IMR-90 (cell line): ENCODE data around the gene FST. TPM values are rescaled to one million over a fixed set of nuclear protein-coding genes. Genes with fewer than 3 reads are reported as not detected.

Experiments
- ATAC-seq: fragments of 200-7000 bp; cut with Tn5 transposase; 2 replicates; pipeline ENCODE4 v1.9.1; 2020; ENCODE audit warnings: low read depth, mild to moderate bottlenecking, moderate library complexity
- BruUV-seq: library from RNA; stranded (reverse); fragments of 400-500 nt; replicated peaks from 2 replicates; lab custom pipeline; 2021; lab: Mats Ljungman, UMichigan
- CTCF ChIA-PET: fragments of 300-600 bp; formaldehyde crosslinking; extraction: SDS; loops from one replicate; lab custom pipeline; 2021; ENCODE audit warnings: antibody characterized with exemption; lab: Yijun Ruan, JAX
- POLR2A ChIA-PET: fragments of 300-600 bp; sonication (Branson Sonifier 250); formaldehyde crosslinking; loops from one replicate; lab custom pipeline; 2022; ENCODE audit warnings: antibody characterized with exemption; ENCODE audit not compliant: unreplicated experiment; lab: Charles Lee
- DNase-seq: peaks from one replicate; pipeline ENCODE4 v3.0.0; 2013
- H2AFZ ChIP-seq: replicated peaks from 2 replicates; pipeline ENCODE3; 2013; ENCODE audit warnings: low read length, mild to moderate bottlenecking; ENCODE audit not compliant: poor library complexity
- H2AK5ac ChIP-seq: 2 replicates; pipeline ENCODE4 v1.6.1; 2013; ENCODE audit warnings: low read depth, low read length, inconsistent platforms
- H2AK9ac ChIP-seq: replicated peaks from 2 replicates; pipeline ENCODE3; 2013; ENCODE audit warnings: mild to moderate bottlenecking, low read depth, low read length, moderate library complexity; ENCODE audit not compliant: poor library complexity
- H2BK120ac ChIP-seq: 2 replicates; pipeline ENCODE4 v1.6.1; 2013; ENCODE audit warnings: low read depth, low read length, inconsistent platforms
- H2BK15ac ChIP-seq: 3 replicates; pipeline ENCODE4 v1.6.1; 2013; ENCODE audit warnings: low read depth, low read length, inconsistent platforms
- H2BK20ac ChIP-seq: 2 replicates; pipeline ENCODE4 v1.6.1; 2013; ENCODE audit warnings: low read depth, mild to moderate bottlenecking, inconsistent platforms, low read length, moderate library complexity
- H2BK5ac ChIP-seq: 2 replicates; pipeline ENCODE4 v1.6.1; 2013; ENCODE audit warnings: mild to moderate bottlenecking, low read depth, low read length, inconsistent platforms; ENCODE audit not compliant: poor library complexity, severe bottlenecking
- H3K14ac ChIP-seq: replicated peaks from 2 replicates; pipeline ENCODE4 v1.6.1; 2013; ENCODE audit warnings: low read depth, low read length, inconsistent platforms
- H3K18ac ChIP-seq: 2 replicates; pipeline ENCODE4 v1.6.1; 2013; ENCODE audit warnings: low read depth, low read length, control low read depth
- H3K23ac ChIP-seq: 2 replicates; pipeline ENCODE4 v1.6.1; 2013; ENCODE audit warnings: low read depth, low read length, inconsistent platforms
- H3K27ac ChIP-seq: 2 replicates; pipeline ENCODE4 v1.5.1; 2013; ENCODE audit warnings: mild to moderate bottlenecking, control low read depth, low read length; ENCODE audit not compliant: insufficient read depth
- H3K27me3 ChIP-seq: 2 replicates; pipeline ENCODE4 v1.6.1; 2013; ENCODE audit warnings: low read length; ENCODE audit not compliant: control insufficient read depth, insufficient read depth
- H3K36me3 ChIP-seq: 2 replicates; pipeline ENCODE4 v1.6.1; 2013; ENCODE audit warnings: low read length, mixed read lengths; ENCODE audit not compliant: control insufficient read depth, insufficient read depth
- H3K4ac ChIP-seq: 2 replicates; pipeline ENCODE4 v1.6.1; 2013; ENCODE audit warnings: low read depth, low read length, inconsistent platforms
- H3K4me1 ChIP-seq: 2 replicates; pipeline ENCODE4 v1.6.1; 2013; ENCODE audit warnings: low read length, mixed read lengths; ENCODE audit not compliant: control insufficient read depth, insufficient read depth
- H3K4me2 ChIP-seq: 2 replicates; pipeline ENCODE4 v1.6.1; 2013; ENCODE audit warnings: low read depth, mild to moderate bottlenecking, control low read depth, low read length, moderate library complexity
- H3K4me3 ChIP-seq: 2 replicates; pipeline ENCODE4 v1.5.1; 2013; ENCODE audit warnings: low read depth, mild to moderate bottlenecking, control low read depth, low read length, moderate library complexity; ENCODE audit not compliant: insufficient read depth
- H3K56ac ChIP-seq: 2 replicates; pipeline ENCODE4 v1.6.1; 2013; ENCODE audit warnings: low read length, inconsistent platforms; ENCODE audit not compliant: insufficient read depth; ENCODE audit errors: extremely low read depth
- H3K79me1 ChIP-seq, 2 experiments: 2 replicates each; pipeline ENCODE4 v1.6.1; 2013; ENCODE audit warnings: low read length in 2 of 2, inconsistent platforms in 1 of 2, low read depth in 1 of 2
- H3K9ac ChIP-seq: 2 replicates; pipeline ENCODE4 v1.6.1; 2013; ENCODE audit warnings: low read depth, low read length, control low read depth
- H3K9me1 ChIP-seq: 2 replicates; pipeline ENCODE4 v1.6.1; 2013; ENCODE audit warnings: low read length, inconsistent platforms; ENCODE audit not compliant: insufficient read depth
- H3K9me3 ChIP-seq: 2 replicates; pipeline ENCODE4 v1.6.1; 2013; ENCODE audit warnings: low read length; ENCODE audit not compliant: control insufficient read depth, insufficient read depth
- H4K20me1 ChIP-seq: 2 replicates; pipeline ENCODE4 v1.6.1; 2013; ENCODE audit warnings: low read length, inconsistent platforms; ENCODE audit not compliant: insufficient read depth
- H4K5ac ChIP-seq: 2 replicates; pipeline ENCODE4 v1.6.1; 2013; ENCODE audit warnings: mild to moderate bottlenecking, low read depth, low read length, control low read depth
- H4K8ac ChIP-seq, 2 experiments: 2 replicates each; pipeline ENCODE4 v1.6.1; 2013; ENCODE audit warnings: low read depth in 2 of 2, low read length in 2 of 2, control low read depth in 1 of 2, inconsistent platforms in 1 of 2
- H4K91ac ChIP-seq: 2 replicates; pipeline ENCODE4 v1.6.1; 2013; ENCODE audit warnings: low read depth, low read length, inconsistent platforms; ENCODE audit not compliant: insufficient read depth
- BHLHE40 ChIP-seq: fragments of 150-350 bp; IDR thresholded peaks from 2 replicates; pipeline ENCODE4 v1.6.1; 2016; ENCODE audit warnings: mild to moderate bottlenecking, low read depth, low read length
- CEBPB ChIP-seq: IDR thresholded peaks from 2 replicates; pipeline ENCODE4 v1.6.1; 2012; ENCODE audit warnings: low read depth, low read length, improper control_type of control experiment
- CHD1 ChIP-seq: IDR thresholded peaks from 2 replicates; pipeline ENCODE4 v1.6.1; 2012; ENCODE audit warnings: low read depth, low read length, improper control_type of control experiment
- FOS ChIP-seq: fragments of 150-350 bp; IDR thresholded peaks from 2 replicates; pipeline ENCODE4 v1.6.1; 2016; ENCODE audit warnings: low read depth, low read length
- MAFK ChIP-seq: IDR thresholded peaks from 2 replicates; pipeline ENCODE4 v1.6.1; 2012; ENCODE audit warnings: low read depth, low read length, improper control_type of control experiment
- MAZ ChIP-seq: IDR thresholded peaks from 2 replicates; pipeline ENCODE4 v1.6.1; 2012; ENCODE audit warnings: low read depth, mild to moderate bottlenecking, low read length, improper control_type of control experiment, moderate library complexity, borderline replicate concordance
- MXI1 ChIP-seq: IDR thresholded peaks from 2 replicates; pipeline ENCODE4 v1.6.1; 2012; ENCODE audit warnings: low read depth, mild to moderate bottlenecking, low read length, moderate library complexity, borderline replicate concordance
- NFE2L2 ChIP-seq: fragments of 150-350 bp; IDR thresholded peaks from 2 replicates; pipeline ENCODE4 v1.6.1; 2016; ENCODE audit warnings: low read depth, mild to moderate bottlenecking, low read length
- POLR2A ChIP-seq: IDR thresholded peaks from 2 replicates; pipeline ENCODE4 v1.6.1; 2012; ENCODE audit warnings: mild to moderate bottlenecking, low read depth, low read length
- RAD21 ChIP-seq: IDR thresholded peaks from 2 replicates; pipeline ENCODE4 v1.6.1; 2012; ENCODE audit warnings: low read length, improper control_type of control experiment
- RCOR1 ChIP-seq: IDR thresholded peaks from 2 replicates; pipeline ENCODE4 v1.6.1; 2012; ENCODE audit warnings: mild to moderate bottlenecking, low read length, improper control_type of control experiment; ENCODE audit not compliant: insufficient replicate concordance
- RFX5 ChIP-seq: IDR thresholded peaks from 2 replicates; pipeline ENCODE4 v1.8.0; 2012; ENCODE audit warnings: low read depth, mild to moderate bottlenecking, low read length, moderate library complexity
- SMC3 ChIP-seq: fragments of 150-350 bp; IDR thresholded peaks from 2 replicates; pipeline ENCODE4 v1.6.1; 2016; ENCODE audit warnings: low read depth, mild to moderate bottlenecking, antibody characterized with exemption, low read length, moderate library complexity
- USF2 ChIP-seq: fragments of 150-350 bp; IDR thresholded peaks from 2 replicates; pipeline ENCODE4 v1.6.1; 2017; ENCODE audit warnings: mild to moderate bottlenecking, antibody characterized with exemption, low read length, low read depth
- WGBS, 2 experiments: methylation state at CpG; one replicate each; pipeline versions ENCODE4 v1.1.5 to v1.1.7; 2013; ENCODE audit warnings: missing lambda C conversion rate in 2 of 2; ENCODE audit not compliant: insufficient read length in 1 of 2; ENCODE audit errors: extremely low coverage in 2 of 2; 5-methylcytosine and 5-hydroxymethylcytosine counted together
- dilution Hi-C: fragments of 300-500 bp; cut with HindIII; formaldehyde crosslinking; loops from one replicate; pipeline ENCODE4 v1.14.3; 2018; ENCODE audit warnings: low sequenced_read_pairs; ENCODE audit not compliant: unreplicated experiment
- in situ Hi-C: fragments of 300-500 bp; cut with MboI; formaldehyde crosslinking; loops from 3 replicates; pipeline ENCODE4 v1.14.3; 2019; ENCODE audit warnings: low sequenced_read_pairs, inconsistent platforms, mixed read lengths
- intact Hi-C: fragments of 100-400 bp; cut with micrococcal nuclease; formaldehyde crosslinking; loops from 2 replicates; pipeline ENCODE4 v1.10.0; 2022
- polyA plus RNA-seq, 3 experiments: library from polyadenylated mRNA; depleted of rRNA; stranded (reverse); fragments of >200 nt; gene quantifications; 2 replicates each; pipeline ENCODE4 v1.2.3, GENCODE V29; 2012; ENCODE audit warnings: low replicate concordance in 1 of 3
- total RNA-seq: library from RNA; depleted of rRNA; stranded (reverse); fragments of >200 nt; gene quantifications from 2 replicates; pipeline ENCODE4 v1.2.3, GENCODE V29; 2012
- TF ChIP-seq, protein P1 (sequence below): fragments of 150-350 bp; IDR thresholded peaks from 2 replicates; pipeline ENCODE4 v1.6.1; 2016; ENCODE audit warnings: low read depth, mild to moderate bottlenecking, low read length, moderate library complexity, borderline replicate concordance
- TF ChIP-seq, protein P2 (sequence below): conservative IDR thresholded peaks from 2 replicates; pipeline ENCODE4 v1.5.1; 2012; ENCODE audit warnings: mild to moderate bottlenecking, low read depth, low read length, improper control_type of control experiment

FST gene
- total and polyA plus RNA-seq, 2 of the 4 experiments (the other 2 are of a cell fraction), result 141 to 195 TPM

DNA sequence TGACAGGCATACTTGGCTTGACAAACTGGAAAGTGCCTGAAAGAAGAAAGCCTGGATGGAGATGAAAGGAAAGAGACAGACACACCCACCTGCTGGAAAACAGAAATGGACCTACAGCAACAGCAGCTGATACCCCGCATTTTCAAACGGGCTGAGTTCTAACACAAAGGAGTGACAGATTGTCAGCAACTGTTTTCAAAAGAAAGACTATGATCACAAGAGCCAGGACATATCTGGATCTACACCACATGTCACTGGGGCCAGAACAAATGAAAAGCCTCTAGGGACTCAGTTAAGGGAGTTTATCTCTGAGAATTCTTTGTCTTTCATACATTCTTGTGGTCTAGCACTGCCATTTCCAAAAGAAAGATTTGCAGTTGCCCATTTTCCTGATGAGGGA, 24.1 kb upstream of the FST start:
- TF ChIP-seq SMC3, result no peak
- no peak for TF ChIP-seq CHD1
- no peak for TF ChIP-seq MAFK
- TF ChIP-seq CEBPB, result no peak
- TF ChIP-seq BHLHE40, result no peak
- TF ChIP-seq RCOR1, result no peak
- no peak for TF ChIP-seq RAD21
- no peak for TF ChIP-seq MXI1
- TF ChIP-seq USF2, result no peak
- TF ChIP-seq, protein P1, sequence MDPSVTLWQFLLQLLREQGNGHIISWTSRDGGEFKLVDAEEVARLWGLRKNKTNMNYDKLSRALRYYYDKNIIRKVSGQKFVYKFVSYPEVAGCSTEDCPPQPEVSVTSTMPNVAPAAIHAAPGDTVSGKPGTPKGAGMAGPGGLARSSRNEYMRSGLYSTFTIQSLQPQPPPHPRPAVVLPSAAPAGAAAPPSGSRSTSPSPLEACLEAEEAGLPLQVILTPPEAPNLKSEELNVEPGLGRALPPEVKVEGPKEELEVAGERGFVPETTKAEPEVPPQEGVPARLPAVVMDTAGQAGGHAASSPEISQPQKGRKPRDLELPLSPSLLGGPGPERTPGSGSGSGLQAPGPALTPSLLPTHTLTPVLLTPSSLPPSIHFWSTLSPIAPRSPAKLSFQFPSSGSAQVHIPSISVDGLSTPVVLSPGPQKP, result no peak
- TF ChIP-seq, protein P2, sequence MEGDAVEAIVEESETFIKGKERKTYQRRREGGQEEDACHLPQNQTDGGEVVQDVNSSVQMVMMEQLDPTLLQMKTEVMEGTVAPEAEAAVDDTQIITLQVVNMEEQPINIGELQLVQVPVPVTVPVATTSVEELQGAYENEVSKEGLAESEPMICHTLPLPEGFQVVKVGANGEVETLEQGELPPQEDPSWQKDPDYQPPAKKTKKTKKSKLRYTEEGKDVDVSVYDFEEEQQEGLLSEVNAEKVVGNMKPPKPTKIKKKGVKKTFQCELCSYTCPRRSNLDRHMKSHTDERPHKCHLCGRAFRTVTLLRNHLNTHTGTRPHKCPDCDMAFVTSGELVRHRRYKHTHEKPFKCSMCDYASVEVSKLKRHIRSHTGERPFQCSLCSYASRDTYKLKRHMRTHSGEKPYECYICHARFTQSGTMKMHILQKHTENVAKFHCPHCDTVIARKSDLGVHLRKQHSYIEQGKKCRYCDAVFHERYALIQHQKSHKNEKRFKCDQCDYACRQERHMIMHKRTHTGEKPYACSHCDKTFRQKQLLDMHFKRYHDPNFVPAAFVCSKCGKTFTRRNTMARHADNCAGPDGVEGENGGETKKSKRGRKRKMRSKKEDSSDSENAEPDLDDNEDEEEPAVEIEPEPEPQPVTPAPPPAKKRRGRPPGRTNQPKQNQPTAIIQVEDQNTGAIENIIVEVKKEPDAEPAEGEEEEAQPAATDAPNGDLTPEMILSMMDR, result no peak
- TF ChIP-seq RFX5, result no peak
- no peak for TF ChIP-seq POLR2A
- no peak for TF ChIP-seq MAZ
- no peak for TF ChIP-seq NFE2L2
- no peak for TF ChIP-seq FOS
- dilution Hi-C loops, result no loop called here
- no peak overlapping the region for H2BK120ac ChIP-seq
- no peaks in the 10 kb centered on the region for H3K79me1 ChIP-seq
- H2AK9ac ChIP-seq, result no peak overlapping the region
- ChIA-PET CTCF (no interaction called here), POLR2A (no interaction called here)
- no peaks in the 10 kb centered on the region for H3K27me3 ChIP-seq
- H2BK15ac ChIP-seq, result no peak overlapping the region
- in situ Hi-C loops, result no loop called here
- intact Hi-C loops, result no loop called here
- BruUV-seq, result no TSS peak
- no peaks in the 10 kb centered on the region for H4K20me1 ChIP-seq
- H3K4me3 ChIP-seq, result no peak overlapping the region
- no peak overlapping the region for H4K5ac ChIP-seq
- no peak overlapping the region for H3K14ac ChIP-seq
- no peak overlapping the region for H2AK5ac ChIP-seq
- H3K4ac ChIP-seq, result no peak overlapping the region
- no peak overlapping the region for H4K91ac ChIP-seq
- H3K9me3 ChIP-seq, result no peaks in the 10 kb centered on the region
- ATAC-seq (no peak), DNase-seq (no peak)
- H3K56ac ChIP-seq, result no peak overlapping the region
- no peak overlapping the region for H3K23ac ChIP-seq
- H2AFZ ChIP-seq, result no peak overlapping the region
- H2BK20ac ChIP-seq, result no peak overlapping the region
- H3K4me1 ChIP-seq, result no peaks in the 10 kb centered on the region
- no peak overlapping the region for H2BK5ac ChIP-seq
- no peaks in the 10 kb centered on the region for H3K36me3 ChIP-seq
- 20% methylated on average over 2 of the region's 2 CpGs; no CpG with 5 or more reads in 1 of the 2 experiments for WGBS, 2 experiments
- no peak overlapping the region for H4K8ac ChIP-seq
- H3K9ac ChIP-seq, result no peak overlapping the region
- H3K18ac ChIP-seq, result no peak overlapping the region
- H3K4me2 ChIP-seq, result no peak overlapping the region
- H3K27ac ChIP-seq, result no peak overlapping the region
- no peaks in the 10 kb centered on the region for H3K9me1 ChIP-seq
